SU-DHL-6 (cell line): ENCODE results near the gene LCP1.
"Not testable (repeated sequence)": the region's sequence is repeated elsewhere in the genome, so short reads cannot be mapped to it uniquely, and the experiment has no call there.

Experiments used
- H2AFZ ChIP-seq: fragments of 200-600 bp; sonication (generic); 2 replicates; pipeline ENCODE4 v1.6.1; 2014; ENCODE audit warnings: low read depth, mild to moderate bottlenecking, moderate library complexity, mixed read lengths, antibody characterized with exemption, low read length; ENCODE audit not compliant: severe bottlenecking
- H3F3A ChIP-seq: fragments of 200-600 bp; shearing (Covaris generic); 2 replicates; pipeline ENCODE4 v1.6.0; 2016; ENCODE audit warnings: antibody characterized with exemption, mild to moderate bottlenecking; ENCODE audit not compliant: insufficient read depth
- H3K27ac ChIP-seq: fragments of 200-600 bp; sonication (generic); 2 replicates; pipeline ENCODE4 v1.5.1; 2016; ENCODE audit warnings: low read depth, mild to moderate bottlenecking, low read length, moderate library complexity, mixed read lengths
- H3K27me3 ChIP-seq: fragments of 200-600 bp; sonication (generic), shearing (Covaris generic); 2 replicates; pipeline ENCODE4 v1.6.0; 2014; ENCODE audit warnings: mild to moderate bottlenecking, low read length
- H3K36me3 ChIP-seq: fragments of 200-600 bp; sonication (generic); 2 replicates; pipeline ENCODE4 v1.6.1; 2014; ENCODE audit warnings: mild to moderate bottlenecking, low read length, mixed read lengths
- H3K4me2 ChIP-seq: fragments of 300-600, 200-600 bp; shearing (Covaris generic), sonication (generic); 2 replicates; pipeline ENCODE4 v1.6.0; 2014; ENCODE audit warnings: low read length, low read depth, mild to moderate bottlenecking; ENCODE audit not compliant: poor library complexity, severe bottlenecking
- H3K4me3 ChIP-seq: fragments of 200-600 bp; sonication (generic); 2 replicates; pipeline ENCODE4 v1.5.1; 2014; ENCODE audit warnings: antibody characterized with exemption, low read length, mild to moderate bottlenecking, mixed read lengths; ENCODE audit not compliant: insufficient read depth, poor library complexity, severe bottlenecking
- H3K79me2 ChIP-seq: fragments of 200-600 bp; sonication (generic); 2 replicates; pipeline ENCODE4 v1.6.1; 2014; ENCODE audit warnings: mild to moderate bottlenecking, low read length, moderate library complexity; ENCODE audit not compliant: insufficient read depth
- H3K9ac ChIP-seq: fragments of 200-600 bp; sonication (generic); 2 replicates; pipeline ENCODE4 v1.7.0; 2014; ENCODE audit warnings: mild to moderate bottlenecking, low read length
- H3K9me2 ChIP-seq: fragments of 200-600 bp; sonication (generic); replicated peaks from 2 replicates; pipeline ENCODE4 v1.6.1; 2014; ENCODE audit warnings: low read length; ENCODE audit not compliant: insufficient read depth
- H3K9me3 ChIP-seq: fragments of 200-600 bp; sonication (generic); 2 replicates; pipeline ENCODE4 v1.6.1; 2014; ENCODE audit warnings: low read length, mixed read lengths; ENCODE audit not compliant: insufficient read depth
- H4K20me1 ChIP-seq: fragments of 200-600 bp; sonication (generic); 2 replicates; pipeline ENCODE4 v1.6.1; 2014; ENCODE audit warnings: low read depth, mild to moderate bottlenecking, antibody characterized with exemption, low read length, moderate library complexity, mixed read lengths
- EZH2phosphoT487 ChIP-seq: fragments of 200-600 bp; sonication (generic), shearing (Covaris generic); conservative IDR thresholded peaks from 2 replicates; pipeline ENCODE4 v1.6.1; 2018; ENCODE audit warnings: mild to moderate bottlenecking, antibody characterized with exemption, low read length, moderate library complexity, mixed read lengths
- TF ChIP-seq, protein P1 (sequence below): fragments of 200-600 bp; sonication (generic); IDR thresholded peaks from one replicate; pipeline ENCODE4 v1.5.1; 2017; ENCODE audit warnings: antibody characterized with exemption, mild to moderate bottlenecking, low read length, moderate library complexity; ENCODE audit not compliant: insufficient read depth, poor library complexity, severe bottlenecking

The LCP1 gene

DNA sequence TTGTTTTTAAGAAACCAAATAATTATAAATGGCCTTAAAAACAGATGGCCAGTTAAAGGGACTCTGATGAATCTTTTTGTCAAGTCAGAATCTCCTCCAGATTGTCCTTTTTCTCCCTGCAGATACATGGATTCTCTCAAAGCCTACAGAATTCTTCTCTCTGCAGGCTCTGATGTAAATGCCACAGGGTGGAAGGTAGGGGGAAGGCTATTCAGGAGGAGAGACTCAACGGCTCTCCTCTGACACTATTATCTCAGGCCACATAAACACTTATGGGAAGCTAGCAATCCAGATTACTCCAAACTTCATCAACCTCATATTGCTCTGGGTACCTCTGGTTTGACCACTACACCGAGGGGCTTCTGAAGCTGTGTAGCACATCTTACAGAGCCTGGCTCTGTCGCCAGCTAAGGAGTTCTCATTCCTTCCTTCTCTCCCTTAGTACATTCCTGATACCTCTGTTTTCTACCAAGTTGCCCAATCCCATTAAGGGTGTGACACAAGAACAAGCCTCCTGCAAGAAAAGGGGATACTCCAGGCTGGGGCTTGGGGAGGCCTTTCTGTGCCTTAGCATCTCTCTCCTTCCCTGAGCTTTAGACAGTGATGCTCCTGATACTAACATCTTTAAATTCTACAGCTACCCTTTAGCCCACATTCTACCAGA, 14.9 kb downstream of the LCP1 start:
- peaks cover 15% of the 10 kb centered on the region for H3K36me3 ChIP-seq
- peaks cover 89% of the 10 kb centered on the region for H3K79me2 ChIP-seq
- peaks cover 46% of the 10 kb centered on the region for H4K20me1 ChIP-seq

DNA sequence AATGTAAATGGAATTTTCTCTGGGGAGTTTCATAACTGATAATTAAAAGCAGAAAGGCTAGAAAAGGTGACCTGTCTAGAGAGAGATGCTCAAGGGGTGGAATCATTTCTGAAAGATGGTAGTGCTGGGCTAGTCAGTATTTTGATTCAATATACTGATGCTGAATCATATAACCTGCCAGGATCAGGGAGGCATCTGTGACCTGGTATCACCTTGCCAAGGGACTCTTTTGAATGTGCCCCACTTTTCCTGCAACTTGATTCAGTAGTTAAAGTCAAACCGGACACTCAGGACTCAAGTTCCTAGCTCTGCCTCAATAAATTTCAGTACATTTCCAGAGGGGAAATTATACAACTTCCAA, 15.8 kb downstream of the LCP1 start:
- peak overlapping the region; percentile 35 for H3K4me3 ChIP-seq
- no peaks in the 10 kb centered on the region for H3K27me3 ChIP-seq
- H3K4me2 ChIP-seq, result peak overlapping the region; percentile 98
- peaks cover 15% of the 10 kb centered on the region for H3K36me3 ChIP-seq
- H3K9ac ChIP-seq, result peak overlapping the region; percentile 45
- no peaks in the 10 kb centered on the region for H3K9me3 ChIP-seq
- TF ChIP-seq EZH2phosphoT487, result no peak
- peaks cover 43% of the 10 kb centered on the region for H4K20me1 ChIP-seq
- H3K27ac ChIP-seq, result peak overlapping the region; percentile 99
- H3K79me2 ChIP-seq, result peaks cover 88% of the 10 kb centered on the region
- H3K9me2 ChIP-seq, result no peaks in the 10 kb centered on the region
- H2AFZ ChIP-seq, result no peak overlapping the region
- H3F3A ChIP-seq, result peaks cover 79% of the 10 kb centered on the region

More for the DNA sequence above, 14.9 kb downstream of the LCP1 start:
- H3K9me3 ChIP-seq, result no peaks in the 10 kb centered on the region
- peak overlapping the region; percentile 98 for H3K4me2 ChIP-seq
- H3K9ac ChIP-seq, result peak overlapping the region; percentile 45
- H3K4me3 ChIP-seq, result peak overlapping the region; percentile 35
- H3K27ac ChIP-seq, result peak overlapping the region; percentile 99
- no peak overlapping the region for H2AFZ ChIP-seq
- H3K9me2 ChIP-seq, result no peaks in the 10 kb centered on the region
- peaks cover 80% of the 10 kb centered on the region for H3F3A ChIP-seq
- TF ChIP-seq EZH2phosphoT487, result no peak
- TF ChIP-seq, protein P1, sequence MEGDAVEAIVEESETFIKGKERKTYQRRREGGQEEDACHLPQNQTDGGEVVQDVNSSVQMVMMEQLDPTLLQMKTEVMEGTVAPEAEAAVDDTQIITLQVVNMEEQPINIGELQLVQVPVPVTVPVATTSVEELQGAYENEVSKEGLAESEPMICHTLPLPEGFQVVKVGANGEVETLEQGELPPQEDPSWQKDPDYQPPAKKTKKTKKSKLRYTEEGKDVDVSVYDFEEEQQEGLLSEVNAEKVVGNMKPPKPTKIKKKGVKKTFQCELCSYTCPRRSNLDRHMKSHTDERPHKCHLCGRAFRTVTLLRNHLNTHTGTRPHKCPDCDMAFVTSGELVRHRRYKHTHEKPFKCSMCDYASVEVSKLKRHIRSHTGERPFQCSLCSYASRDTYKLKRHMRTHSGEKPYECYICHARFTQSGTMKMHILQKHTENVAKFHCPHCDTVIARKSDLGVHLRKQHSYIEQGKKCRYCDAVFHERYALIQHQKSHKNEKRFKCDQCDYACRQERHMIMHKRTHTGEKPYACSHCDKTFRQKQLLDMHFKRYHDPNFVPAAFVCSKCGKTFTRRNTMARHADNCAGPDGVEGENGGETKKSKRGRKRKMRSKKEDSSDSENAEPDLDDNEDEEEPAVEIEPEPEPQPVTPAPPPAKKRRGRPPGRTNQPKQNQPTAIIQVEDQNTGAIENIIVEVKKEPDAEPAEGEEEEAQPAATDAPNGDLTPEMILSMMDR, result no peak
- no peaks in the 10 kb centered on the region for H3K27me3 ChIP-seq

DNA sequence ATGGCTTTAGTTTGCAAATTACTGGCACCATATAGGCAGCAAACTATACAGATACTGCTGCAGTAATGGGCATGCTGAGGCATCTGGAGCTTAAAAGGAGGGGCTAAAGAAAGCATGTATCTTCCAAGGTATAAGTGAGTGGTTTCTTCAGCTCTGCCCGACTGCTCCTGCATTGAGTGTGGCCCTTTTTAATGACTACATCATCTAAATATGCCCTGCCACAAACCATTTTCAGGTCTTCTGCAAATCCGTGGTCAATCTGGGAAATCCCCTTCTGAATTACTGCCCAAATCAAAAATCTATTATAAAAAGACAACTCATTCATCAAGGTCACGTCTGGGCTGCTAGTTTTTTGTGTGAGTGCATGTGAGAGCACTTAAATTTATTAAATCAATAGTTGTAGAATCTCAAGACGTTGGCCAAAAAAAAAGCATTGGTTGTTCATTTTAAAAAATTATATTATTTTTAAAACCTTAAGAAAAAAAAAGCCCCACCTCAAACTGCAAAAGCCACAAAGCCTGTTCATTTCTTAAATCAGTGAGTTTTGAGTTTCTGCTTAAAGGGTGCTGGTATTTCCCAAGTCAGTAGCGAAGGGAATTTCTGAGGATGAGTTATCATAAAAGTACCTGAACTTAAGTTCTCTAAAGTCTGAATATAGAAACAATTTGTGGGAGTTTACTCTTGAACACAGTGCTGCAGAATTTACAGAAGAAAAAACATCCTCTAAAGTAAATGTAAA, 16.3 kb downstream of the LCP1 start:
- Histone ChIP-seq H3K4me3 (peak overlapping the region; percentile 35), H2AFZ (no peak overlapping the region), H3K36me3 (peaks cover 15% of the 10 kb centered on the region), H3K79me2 (peaks cover 88% of the 10 kb centered on the region), H3K4me2 (peak overlapping the region; percentile 98), H3K9ac (peak overlapping the region; percentile 45), H3K27ac (peak overlapping the region; percentile 99), H3K27me3 (no peaks in the 10 kb centered on the region), H3K9me3 (no peaks in the 10 kb centered on the region), H4K20me1 (peaks cover 42% of the 10 kb centered on the region), H3F3A (peaks cover 79% of the 10 kb centered on the region), H3K9me2 (no peaks in the 10 kb centered on the region)
- TF ChIP-seq, protein P1, result no peak
- TF ChIP-seq EZH2phosphoT487, result no peak

DNA sequence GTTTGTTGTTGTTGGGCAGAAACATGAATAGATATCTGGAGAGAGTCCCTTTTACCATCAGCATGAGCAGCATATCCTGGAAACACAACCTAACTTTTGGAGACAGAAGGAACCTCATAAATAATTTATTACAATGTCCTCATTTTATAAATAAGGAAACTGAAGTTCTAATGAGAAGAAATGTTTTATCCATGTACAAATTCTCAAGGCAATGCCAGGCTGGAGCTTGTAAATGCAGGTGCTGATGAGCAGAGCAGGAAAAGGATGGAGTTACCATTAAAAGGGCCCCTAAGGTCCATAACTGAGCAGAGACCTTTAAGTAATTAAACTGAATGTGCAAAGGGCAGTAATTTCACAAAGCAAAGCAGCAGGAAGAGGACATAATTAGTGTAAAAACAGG, 17.3 kb downstream of the LCP1 start:
- Histone ChIP-seq H3K79me2 (peaks cover 88% of the 10 kb centered on the region), H3K4me3 (peak overlapping the region; percentile 24), H3K27me3 (no peaks in the 10 kb centered on the region), H3K4me2 (peak overlapping the region; percentile 98), H3K9me2 (no peaks in the 10 kb centered on the region), H3F3A (peaks cover 79% of the 10 kb centered on the region), H3K9ac (peak overlapping the region; percentile 32), H3K36me3 (peaks cover 22% of the 10 kb centered on the region), H2AFZ (no peak overlapping the region), H4K20me1 (peaks cover 51% of the 10 kb centered on the region), H3K27ac (peak overlapping the region; percentile 99), H3K9me3 (no peaks in the 10 kb centered on the region)
- TF ChIP-seq, protein P1, result no peak
- no peak for TF ChIP-seq EZH2phosphoT487

DNA sequence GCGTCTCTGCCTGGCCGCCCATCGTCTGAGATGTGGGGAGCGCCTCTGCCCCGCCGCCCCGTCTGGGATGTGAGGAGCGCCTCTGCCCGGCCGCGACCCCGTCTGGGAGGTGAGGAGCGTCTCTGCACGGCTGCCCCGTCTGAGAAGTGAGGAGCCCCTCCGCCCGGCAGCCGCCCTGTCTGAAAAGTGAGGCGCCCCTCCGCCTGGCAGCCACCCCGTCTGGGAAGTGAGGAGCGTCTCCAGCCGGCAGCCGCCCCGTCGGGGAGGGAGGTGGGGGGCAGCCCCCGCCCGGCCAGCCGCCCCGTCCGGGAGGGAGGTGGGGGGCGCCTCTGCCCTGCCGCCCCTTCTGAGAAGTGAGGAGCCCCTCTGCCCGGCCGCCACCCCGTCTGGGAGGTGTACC, 19.2 kb downstream of the LCP1 start:
- not testable (repeated sequence) for H3K9ac ChIP-seq, H3K4me2 ChIP-seq, H3K4me3 ChIP-seq, H3K9me2 ChIP-seq, H2AFZ ChIP-seq, H3K27ac ChIP-seq, H3K27me3 ChIP-seq, H3K9me3 ChIP-seq
- peaks cover 75% of the 10 kb centered on the region for H3F3A ChIP-seq
- H4K20me1 ChIP-seq, result peaks cover 62% of the 10 kb centered on the region
- peaks cover 41% of the 10 kb centered on the region for H3K36me3 ChIP-seq
- H3K79me2 ChIP-seq, result peaks cover 88% of the 10 kb centered on the region
